GM03348 (cell line): Measurements from ENCODE around the gene SLC6A16.
"Not testable (repeated sequence)": the region's sequence is repeated elsewhere in the genome, so short reads cannot be mapped to it uniquely, and the experiment has no call there.

Experiments used
- DNase-seq: peaks from one replicate; pipeline ENCODE4 v3.0.0; 2012; ENCODE audit warnings: low spot score

SLC6A16 gene

DNA sequence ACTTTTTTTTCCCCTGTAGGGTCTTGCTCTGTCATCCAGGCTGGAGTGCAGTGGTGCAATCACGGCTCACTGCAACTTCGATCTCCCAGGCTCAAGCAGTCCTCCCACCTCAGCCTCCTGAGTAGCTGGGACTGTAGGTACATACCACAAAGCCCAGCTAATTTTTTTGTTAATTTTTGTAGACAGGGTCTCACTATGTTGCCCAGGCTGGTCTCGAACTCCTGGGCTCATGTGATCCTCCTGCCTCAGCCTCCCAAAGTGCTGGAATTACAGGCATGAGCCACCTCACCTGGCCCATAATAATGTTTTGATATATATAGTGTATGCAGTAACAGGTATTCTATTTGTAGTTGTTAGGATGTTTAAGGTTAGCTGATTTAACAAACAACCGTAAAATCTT lies 6.2 kb upstream of the SLC6A16 start:
- DNase-seq: not testable (repeated sequence)

DNA sequence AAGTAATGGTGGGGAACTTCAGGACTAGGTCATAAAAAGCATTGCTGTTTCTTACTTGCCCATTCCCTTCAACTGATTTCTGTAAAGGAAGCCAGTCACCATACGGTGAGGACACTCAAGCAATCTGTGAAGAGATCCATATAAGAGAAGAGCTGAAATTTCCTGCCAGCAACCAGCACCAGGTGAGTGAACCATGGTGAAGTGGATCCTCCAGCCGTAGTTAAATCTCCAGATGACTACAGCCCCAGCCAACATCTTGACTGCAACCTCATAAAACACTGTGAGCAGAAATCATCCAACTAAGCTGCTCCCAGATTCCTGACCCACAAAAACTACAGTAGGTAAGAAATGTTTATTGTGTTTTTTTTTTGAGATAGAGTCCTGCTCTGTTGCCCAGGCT lies 3.8 kb upstream of the SLC6A16 start:
- no peak for DNase-seq

DNA sequence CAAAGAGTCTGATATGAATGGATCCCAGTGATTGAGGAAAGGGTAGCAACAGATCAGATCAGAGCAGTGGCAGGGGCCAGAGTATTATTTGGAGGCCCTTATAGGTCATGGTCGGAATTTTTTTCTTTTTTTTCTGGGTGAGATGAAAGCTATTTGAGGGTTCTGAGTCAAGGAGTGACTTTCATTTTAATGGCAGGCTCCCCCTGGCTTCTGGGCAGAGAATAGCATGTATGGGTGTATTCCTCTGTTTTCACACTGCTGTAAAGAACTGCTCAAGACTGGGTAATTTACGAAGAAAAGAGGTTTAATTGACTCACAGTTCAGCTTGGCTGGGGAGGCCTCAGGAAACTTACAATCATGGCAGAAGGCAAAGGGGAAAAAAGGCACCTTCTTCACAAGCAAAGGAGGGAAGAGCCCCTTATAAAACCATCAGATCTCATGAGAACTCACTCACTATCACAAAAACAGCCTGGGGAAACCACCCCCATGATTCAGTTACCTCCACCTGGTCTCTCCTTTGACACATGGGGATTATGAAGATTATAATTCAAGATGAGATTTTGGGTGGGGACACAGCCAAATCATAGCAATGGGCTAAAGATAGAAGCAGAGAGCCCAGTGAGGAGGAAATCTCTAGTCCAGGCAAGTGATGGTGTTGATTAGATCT lies 3.0 kb upstream of the SLC6A16 start:
- DNase-seq: peak; percentile 60

DNA sequence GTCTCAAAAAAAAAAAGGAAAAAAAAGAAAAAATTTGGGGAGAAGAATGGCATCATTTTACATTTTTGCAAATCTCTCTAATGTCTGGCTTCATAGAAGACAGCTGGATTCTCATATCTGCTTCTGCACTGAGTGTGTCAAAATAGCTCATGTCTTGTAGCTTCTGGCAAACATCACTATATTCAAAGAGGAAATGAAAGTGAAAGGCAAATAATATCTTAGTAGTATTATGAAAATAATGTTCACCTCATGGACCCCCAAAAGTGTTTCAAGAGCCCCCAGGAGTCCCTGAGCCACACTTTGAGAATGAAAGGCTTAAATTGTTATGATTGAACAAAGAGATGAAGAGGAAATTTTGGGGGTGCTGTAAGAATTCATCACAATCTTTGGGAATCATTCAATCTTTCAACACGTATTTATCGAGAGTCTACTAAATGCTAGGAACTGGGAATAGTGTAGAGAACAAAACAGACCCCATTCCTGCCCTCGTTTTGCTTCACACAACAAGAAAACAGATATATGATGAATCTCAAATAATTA lies 1.2 kb upstream of the SLC6A16 start:
- no peak for DNase-seq

DNA sequence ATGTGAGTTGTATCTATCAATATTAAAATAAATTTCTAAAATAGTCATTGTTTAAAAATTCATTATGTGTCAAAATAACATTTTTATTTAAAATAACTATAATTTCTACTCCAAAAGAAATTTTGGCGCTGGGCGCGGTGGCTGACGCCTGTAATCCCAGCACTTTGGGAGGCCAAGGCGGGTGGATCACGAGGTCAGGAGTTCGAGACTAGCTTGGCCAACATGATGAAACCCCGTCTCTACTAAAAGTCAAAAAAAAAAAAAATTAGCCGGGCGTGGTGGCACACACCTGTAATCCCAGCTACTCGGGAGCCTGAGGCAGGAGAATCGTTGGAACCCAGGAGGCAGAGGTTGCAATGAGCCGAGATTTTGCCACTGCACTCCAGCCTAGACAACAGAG lies 765 bp upstream of the SLC6A16 start:
- DNase-seq: not testable (repeated sequence)

DNA sequence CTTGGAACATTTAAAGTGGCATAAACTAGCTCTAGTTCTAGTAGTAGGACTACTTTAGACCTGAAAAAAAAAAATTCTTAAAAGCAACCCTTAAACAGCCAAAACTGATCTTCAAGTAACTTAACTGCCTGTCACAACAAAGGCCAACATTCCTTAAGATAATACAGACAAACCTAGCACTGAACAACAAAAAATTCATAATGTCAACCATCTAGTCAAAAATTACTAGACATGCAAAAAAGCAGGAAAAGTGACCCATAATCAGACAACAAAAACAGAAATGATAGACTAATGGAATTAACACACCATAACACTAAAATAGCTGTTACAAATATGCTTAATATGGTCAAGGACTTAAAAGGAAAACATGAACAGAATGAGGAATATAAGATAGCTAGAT lies 6.7 kb downstream of the SLC6A16 start:
- no peak for DNase-seq

DNA sequence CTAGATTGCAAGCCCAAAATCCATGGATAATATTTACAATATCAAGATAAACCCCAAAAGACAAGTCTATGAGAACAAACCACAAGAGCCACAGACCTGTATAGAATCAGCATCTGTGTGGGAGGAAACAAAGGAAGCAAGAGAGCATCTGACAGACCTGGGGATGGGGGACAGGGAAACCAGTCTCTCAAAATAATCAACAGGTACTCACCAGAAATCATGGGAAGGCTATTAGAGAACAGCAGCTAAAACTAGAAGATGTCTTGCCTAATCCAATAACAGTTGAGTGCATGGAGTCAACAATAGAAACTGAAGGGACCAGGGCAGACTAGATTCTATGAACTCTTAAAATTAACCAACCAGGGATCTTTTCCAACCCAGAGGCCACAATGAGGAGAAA lies 8.7 kb downstream of the SLC6A16 start:
- DNase-seq: no peak

DNA sequence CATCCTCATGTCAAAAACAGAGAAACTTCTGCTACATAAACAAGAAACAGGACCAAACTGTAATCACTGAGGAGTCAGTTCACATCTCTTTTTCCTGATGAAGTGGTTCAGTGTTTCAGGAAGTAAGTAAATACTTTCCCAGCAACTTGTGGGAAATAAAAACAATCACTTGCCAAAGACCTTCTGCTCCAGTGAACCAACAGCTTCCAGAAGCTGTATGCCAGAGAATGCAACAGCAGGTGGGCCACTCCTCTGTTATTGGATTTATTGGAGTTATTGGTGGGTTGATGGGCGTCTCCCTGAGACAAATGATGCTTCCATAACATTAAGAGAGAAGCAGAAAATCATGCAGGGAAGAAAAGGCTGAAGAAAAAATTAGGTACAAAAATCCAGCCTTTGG lies 9.9 kb downstream of the SLC6A16 start:
- DNase-seq: no peak

DNA sequence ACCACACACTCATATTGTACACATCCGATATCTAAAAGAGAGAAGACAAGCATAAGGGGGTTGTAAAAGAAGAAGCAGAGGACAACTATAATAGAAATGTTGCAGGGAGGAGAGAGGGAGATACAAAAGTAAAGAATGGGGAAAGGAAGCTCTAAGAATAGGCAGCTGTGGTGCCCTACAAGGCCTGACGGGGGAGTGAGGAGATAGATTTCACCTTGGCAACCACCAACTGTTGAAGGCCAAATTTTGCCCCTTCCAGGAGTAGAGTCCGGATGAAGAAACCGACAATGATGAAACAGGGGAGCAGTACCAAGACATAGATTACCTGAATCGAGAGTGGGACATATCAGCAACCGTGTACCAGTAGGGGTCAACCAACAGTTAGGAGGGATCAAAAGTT lies 15.9 kb downstream of the SLC6A16 start:
- no peak for DNase-seq

DNA sequence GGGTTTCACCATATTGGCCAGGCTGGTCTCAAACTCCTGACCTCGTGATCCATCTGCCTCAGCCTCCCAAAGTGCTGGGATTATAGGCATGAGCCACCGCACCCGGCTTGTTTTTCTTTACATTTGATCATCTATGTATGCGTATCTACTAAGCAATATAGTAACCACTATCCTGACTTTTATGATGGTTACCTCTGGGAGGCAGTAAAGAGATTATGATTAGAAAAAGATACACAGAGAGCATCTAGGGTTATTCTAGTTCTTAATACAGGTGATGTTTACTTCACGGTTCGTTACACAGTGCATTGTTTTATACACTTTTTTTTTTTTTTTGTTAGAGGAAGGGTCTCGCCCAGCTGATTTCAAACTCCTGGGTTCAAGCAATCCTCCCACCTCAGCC lies 18.3 kb downstream of the SLC6A16 start:
- not testable (repeated sequence) for DNase-seq

DNA sequence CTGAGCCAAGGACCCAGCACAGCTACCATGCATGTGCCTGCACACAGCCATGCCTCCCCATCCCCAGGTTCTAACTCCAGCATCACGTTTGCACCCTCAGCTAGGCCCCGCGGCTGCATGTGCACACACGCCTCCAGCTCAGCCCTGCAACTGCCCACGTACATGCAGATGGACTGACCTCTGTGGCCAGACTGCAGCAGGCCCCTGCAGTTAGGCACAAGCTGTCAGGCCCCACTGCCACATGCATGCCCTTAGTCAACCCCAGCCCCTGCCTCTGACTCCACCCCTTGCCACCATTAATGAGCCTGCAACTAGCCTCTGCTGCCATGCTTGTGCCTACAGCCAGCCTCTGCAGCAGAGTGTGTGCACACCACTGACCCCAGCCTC lies 23.1 kb downstream of the SLC6A16 start:
- DNase-seq: no peak

DNA sequence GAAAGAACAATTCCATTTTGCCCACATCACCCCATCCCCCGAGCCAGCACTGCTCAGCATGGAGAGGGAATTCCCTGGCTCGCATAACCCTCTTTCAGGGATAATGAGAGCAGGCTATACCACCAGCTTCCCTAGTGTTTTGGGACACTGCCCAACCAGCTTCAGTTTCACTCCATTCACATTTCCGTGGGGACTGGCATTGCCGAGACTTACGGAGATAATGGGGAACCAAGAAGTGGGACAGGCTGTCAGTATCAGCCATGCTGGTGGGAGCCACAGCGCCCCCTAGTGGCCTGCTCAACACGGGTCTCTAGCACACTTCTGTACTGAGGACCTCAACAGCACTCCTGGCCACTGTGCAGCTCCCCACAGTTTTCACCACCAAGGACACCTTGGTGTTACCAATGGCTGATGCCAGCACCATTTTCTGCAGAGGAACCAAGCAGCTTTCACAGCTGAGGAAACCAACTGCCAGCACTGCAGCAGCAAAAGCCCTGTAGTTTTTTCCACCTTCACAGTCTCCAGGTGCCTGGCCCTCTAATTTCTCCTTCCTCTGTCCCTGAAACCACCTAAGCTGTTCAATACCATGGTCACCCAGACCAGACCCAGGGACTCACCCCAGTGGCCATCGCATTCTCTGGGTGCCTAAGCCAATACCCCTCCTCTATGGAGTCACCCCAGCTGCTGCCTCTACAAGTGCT lies 23.7 kb downstream of the SLC6A16 start:
- peak; percentile 85 for DNase-seq

DNA sequence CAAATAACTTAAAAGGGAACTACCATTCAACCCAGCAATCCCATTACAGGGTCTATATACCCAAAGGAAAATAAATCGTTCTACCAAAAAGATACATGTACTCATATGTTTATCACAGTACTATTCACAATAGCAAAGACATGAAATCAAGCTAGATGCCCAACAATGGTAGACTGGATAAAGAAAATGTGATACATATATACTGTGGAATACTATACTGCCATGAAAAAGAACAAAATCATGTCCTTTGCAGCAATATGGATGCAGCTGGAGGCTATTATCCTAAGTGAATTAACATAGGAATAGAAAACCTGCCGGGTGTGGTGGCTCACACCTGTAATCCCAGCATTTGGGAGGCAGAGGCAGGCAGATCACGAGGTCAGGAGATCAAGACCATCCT lies 26.3 kb downstream of the SLC6A16 start:
- DNase-seq: not testable (repeated sequence)

DNA sequence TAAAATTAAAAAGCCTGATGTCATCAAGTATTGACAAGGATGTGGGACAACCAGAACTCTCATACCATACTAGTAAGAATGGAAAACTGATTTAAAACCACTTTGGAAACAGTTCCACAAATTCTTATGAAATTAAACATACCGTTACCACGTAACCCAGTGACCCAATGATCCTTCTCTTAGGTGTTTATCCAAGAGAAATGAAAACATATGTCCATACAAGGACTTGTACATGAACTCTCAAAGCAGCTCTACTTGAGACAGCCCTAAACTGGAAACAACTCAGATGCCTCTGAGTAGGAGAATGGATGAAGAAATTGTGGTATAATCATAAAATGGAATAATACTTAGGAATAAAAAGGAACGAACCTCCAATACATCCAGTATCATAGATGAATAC lies 27.6 kb downstream of the SLC6A16 start:
- no peak for DNase-seq

DNA sequence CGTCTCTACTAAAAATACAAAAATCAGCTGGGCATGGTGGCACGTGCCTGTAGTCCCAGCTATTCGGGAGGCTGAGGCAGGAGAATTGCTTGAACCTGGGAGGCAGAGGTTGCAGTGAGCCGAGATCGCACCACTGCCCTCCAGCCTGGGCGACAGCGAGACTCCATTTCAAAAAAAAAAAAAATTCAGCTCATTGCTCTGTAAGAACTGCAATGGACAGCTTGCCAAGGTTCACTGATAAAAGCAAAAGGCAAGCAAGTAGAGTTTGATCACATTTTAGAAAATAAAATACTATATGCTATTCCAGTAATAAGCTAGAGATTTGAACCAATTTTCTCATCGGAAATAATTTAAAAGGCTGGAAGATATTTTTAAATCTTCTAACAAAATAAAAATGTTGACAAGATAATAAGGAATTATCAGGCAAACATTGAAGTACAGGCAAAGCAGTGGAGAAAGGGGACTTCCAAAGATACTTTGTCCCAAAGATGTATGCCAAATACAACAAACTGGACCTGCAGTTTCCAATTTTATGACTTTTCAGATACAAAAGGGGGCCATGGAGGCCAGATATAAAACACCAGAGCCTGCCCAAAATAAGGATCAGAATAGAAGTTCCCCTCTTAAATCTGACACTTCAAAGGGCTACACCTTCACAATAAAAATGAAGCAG lies 29.6 kb downstream of the SLC6A16 start:
- no peak for DNase-seq

DNA sequence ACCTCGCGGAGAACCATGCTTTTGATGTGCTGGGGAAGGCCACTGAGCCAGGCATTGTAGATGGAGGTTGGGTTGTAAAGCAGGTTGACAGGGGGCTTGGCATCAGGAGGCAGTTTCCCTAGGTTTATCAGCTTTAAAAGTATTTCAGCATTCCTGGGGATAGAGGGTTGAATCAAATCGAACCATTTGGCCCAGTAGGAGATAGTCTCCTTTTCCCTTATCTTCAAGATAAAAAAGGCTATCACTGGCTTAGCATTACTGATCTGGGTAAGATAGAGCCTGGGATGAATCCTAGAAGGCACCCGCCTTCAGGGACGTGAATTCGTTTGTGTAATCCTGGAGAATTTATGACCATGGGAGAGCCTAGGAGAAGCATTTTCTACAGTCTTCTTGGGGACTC lies 30.6 kb downstream of the SLC6A16 start:
- no peak for DNase-seq

DNA sequence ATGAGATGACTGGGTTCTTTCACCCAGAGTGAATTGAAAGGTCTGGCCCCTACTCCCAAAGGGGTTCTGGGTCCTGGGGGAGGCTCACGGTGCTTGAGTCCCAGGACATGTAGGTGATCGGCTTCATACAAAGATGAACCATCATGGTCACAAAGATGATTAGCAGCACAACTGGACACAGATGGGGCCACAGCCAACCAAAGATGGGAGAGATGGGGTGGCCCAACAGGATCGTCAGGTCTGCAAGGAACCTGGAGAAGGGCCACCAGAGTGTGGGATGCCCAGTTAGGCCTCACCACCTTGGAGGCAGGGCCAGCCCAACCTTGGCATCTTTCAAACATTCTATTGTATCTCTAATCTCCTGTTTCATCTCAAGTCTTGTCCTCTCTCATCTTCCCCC lies 34.5 kb downstream of the SLC6A16 start:
- DNase-seq: no peak

DNA sequence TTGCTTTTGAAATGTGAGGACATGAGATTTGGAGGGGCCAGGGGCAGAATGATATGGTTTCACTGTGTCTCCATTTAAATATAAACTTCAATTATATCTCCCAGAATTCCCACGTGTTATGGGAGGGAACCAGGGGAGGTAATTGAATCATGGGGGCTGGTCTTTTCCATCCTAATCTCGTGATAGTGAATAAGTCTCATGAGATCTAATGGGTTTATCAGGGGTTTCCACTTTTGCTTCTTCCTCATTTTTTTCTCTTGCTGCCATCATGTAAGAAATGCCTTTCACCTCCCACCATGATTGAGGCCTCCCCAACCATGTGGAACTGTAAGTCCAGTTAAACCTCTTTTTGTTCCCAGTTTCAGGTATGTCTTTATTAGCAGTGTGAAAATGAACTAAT lies 35.7 kb downstream of the SLC6A16 start:
- not testable (repeated sequence) for DNase-seq

DNA sequence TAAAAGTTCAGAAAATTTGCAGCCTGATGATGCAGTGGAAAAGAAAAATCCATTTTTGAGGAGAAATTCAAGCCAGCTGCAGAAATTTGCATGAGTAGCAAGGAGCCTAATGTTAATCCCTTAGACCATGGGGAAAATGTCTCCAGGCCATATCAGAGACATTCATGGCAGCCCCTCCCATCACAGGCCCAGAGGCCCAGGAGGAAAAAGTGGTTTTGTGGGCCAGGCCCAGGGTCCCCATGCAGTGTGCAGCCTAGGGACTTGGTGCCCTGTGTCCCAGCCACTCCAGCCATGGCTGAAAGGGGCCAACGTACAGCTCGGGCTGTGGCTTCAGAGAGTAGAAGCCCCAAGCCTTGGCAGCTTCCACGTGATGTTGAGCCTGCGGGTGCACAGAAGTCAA lies 36.8 kb downstream of the SLC6A16 start:
- DNase-seq: not testable (repeated sequence)

DNA sequence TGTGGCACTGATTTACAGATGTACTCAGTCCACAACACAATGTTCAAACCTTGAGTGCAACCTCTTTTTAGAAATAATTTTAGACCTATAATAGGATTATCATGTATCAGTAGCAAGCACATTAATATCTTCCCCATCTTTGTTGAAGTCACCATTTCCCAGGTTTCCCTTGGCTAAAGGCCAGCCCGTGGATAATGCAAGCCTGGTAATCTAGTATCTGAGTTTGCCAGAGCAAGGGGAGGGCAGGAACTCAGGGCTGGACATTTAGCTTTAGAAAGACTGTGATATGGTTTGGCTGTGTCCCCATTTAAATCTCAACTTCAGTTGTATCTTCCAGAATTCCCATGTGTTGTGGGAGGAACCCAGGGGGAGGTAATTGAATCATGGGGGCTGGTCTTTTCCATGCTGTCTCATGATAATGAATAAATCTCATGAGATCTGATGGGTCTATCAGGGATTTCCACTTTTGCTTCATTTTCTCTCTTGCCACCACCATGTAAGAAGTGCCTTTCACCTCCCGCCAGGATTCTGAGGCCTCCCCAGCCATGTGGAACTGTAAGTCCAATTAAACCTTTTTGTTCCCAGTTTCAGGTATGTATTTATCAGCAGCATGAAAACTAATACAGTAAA lies 37.7 kb downstream of the SLC6A16 start:
- no peak for DNase-seq

DNA sequence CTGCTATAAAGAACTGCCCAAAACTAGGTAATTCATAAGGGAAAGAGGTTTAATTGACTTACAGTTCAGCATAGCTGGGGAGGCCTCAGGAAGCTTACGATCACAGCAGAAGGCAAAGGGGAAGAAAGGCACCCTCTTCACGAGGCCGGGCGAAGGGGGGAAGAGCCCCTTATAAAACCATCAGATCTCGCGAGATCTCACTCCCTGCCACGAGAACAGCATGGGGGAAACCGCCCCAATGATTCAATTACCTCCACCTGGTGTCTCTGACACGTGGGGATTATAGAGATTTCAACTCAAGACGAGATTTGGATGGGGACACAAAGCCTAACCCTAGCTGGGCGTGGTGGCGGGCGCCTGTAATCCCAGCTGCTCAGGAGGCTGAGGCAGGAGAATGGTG lies 42.8 kb downstream of the SLC6A16 start:
- DNase-seq: no peak

DNA sequence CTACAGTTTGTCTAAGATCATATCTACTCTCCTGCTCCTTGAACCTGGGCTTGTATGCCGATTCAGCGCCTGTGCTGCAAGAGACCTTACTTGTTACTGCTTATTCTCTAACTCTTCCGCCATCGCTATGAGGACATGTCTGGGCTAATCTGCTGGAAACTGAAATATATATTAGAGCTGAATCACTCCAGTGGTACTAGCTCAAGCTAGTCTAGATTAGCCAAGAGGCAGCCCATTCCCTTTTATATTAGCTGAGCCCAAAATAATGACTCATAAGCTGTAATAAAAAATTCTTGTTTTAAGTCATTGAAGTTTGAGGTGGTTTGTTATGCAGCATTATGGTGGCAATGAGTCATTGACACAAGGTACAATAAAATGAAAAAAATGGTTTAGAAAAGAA lies 52.8 kb downstream of the SLC6A16 start:
- DNase-seq: no peak
